ENCODE measurements around the gene ITGB3BP. TPM values are rescaled to one million over a fixed set of nuclear protein-coding genes. Genes with fewer than 3 reads are reported as not detected.
A peak's percentile ranks its signal among the peaks of the same experiment; 100 is the strongest.

Gene ITGB3BP
- polyA plus RNA-seq, 2 of the 4 experiments (the other 2 are of a cell fraction): 31.6 to 45.8 TPM

- peak; percentile 56; the same call in 1 of the 2 replicates for TF ChIP-seq KDM1A (IDR thresholded peaks at IDR 0.05; ENCODE audit: low read depth)
- 0 out of 2 replicates have a peak, but pooled peaks have one; percentile 65 for TF ChIP-seq CHD4 (IDR thresholded peaks at IDR 0.05; ENCODE audit: borderline replicate concordance)
- no peak for TF ChIP-seq ZNF302 (CRISPR knock-in tag; IDR thresholded peaks at IDR 0.05)
- Histone ChIP-seq H3K4me3 (no peak overlapping the region), H3K4me1 (no peaks in the 10 kb centered on the region), H3K9me3 (peaks cover 14% of the 10 kb centered on the region; the same call in 2 of the 3 replicates), H3K4me2 (no peak overlapping the region), H3K27ac (no peak overlapping the region)
- FAIRE-seq (no peak), ATAC-seq (no peak), DNase-seq (ENCODE audit: low read depth in 1 of 2, low spot score in 1 of 2) (no peak)
- WGBS (ENCODE audit: missing lambda C conversion rate): 47% methylated on average over 1 of the region's 1 CpG
- ChIA-PET POLR2A (no interaction called here), CTCF (interaction anchor here (1.0 kb wide), 1 partner anchor 15 kb away, joined by 6 read pairs; no protein-coding TSS in a partner anchor)
These were observed 61.3 kb downstream of the ITGB3BP start for GRCh38 chr1:63461661-63462230.

- no peak for FAIRE-seq
These were observed 64.3 kb downstream of the ITGB3BP start for GRCh38 chr1:63458750-63459149.

GRCh38 chr1:63454269-63454668 is 68.8 kb downstream of the ITGB3BP start:
- no peak overlapping the region for H3K4me2 ChIP-seq
- no peaks in the 10 kb centered on the region for H3K4me1 ChIP-seq
- no peak overlapping the region for H3K27ac ChIP-seq
- no peak overlapping the region for H3K4me3 ChIP-seq
- DNase-seq (ENCODE audit: low read depth in 1 of 2, low spot score in 1 of 2) (peak in 1 of 2 experiments; percentile 11), ATAC-seq (no peak), FAIRE-seq (no peak)
- POLR2A ChIA-PET: no interaction called here
- CTCF ChIA-PET: interaction anchor here (0.6 kb wide), 1 partner anchor 93 kb away, joined by 3 read pairs; no protein-coding TSS in a partner anchor
- no peak for TF ChIP-seq RARB (CRISPR knock-in tag; IDR thresholded peaks at IDR 0.05)
- TF ChIP-seq, protein P1, sequence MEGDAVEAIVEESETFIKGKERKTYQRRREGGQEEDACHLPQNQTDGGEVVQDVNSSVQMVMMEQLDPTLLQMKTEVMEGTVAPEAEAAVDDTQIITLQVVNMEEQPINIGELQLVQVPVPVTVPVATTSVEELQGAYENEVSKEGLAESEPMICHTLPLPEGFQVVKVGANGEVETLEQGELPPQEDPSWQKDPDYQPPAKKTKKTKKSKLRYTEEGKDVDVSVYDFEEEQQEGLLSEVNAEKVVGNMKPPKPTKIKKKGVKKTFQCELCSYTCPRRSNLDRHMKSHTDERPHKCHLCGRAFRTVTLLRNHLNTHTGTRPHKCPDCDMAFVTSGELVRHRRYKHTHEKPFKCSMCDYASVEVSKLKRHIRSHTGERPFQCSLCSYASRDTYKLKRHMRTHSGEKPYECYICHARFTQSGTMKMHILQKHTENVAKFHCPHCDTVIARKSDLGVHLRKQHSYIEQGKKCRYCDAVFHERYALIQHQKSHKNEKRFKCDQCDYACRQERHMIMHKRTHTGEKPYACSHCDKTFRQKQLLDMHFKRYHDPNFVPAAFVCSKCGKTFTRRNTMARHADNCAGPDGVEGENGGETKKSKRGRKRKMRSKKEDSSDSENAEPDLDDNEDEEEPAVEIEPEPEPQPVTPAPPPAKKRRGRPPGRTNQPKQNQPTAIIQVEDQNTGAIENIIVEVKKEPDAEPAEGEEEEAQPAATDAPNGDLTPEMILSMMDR (IDR thresholded peaks at IDR 0.05): peak; percentile 17; the same call in 1 of the 3 replicates
- no peaks in the 10 kb centered on the region for H3K9me3 ChIP-seq

More at GRCh38 chr1:63458750-63459149, 64.3 kb downstream of the ITGB3BP start:
- ChIA-PET CTCF (no interaction called here), POLR2A (interaction anchor here (0.7 kb wide), 1 partner anchor 12 kb away, joined by 3 read pairs; no protein-coding TSS in a partner anchor)
- H3K9me3 ChIP-seq: peaks cover 14% of the 10 kb centered on the region; the same call in 2 of the 3 replicates
- H3K4me2 ChIP-seq: no peak overlapping the region
- TF ChIP-seq, protein P2, sequence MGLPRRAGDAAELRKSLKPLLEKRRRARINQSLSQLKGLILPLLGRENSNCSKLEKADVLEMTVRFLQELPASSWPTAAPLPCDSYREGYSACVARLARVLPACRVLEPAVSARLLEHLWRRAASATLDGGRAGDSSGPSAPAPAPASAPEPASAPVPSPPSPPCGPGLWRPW (IDR thresholded peaks at IDR 0.05): no peak
- TF ChIP-seq JUN (IDR thresholded peaks at IDR 0.05) (no peak), REST (IDR thresholded peaks at IDR 0.05) (no peak), MAFK (IDR thresholded peaks at IDR 0.05; ENCODE audit: partially characterized antibody) (peak; percentile 28), RCOR1 (IDR thresholded peaks at IDR 0.05; ENCODE audit: low read depth, low read length) (no peak), FOSL2 (IDR thresholded peaks at IDR 0.05) (no peak), FOSL2 (CRISPR knock-in tag; IDR thresholded peaks at IDR 0.05) (no peak)
- TF ChIP-seq, protein P3, sequence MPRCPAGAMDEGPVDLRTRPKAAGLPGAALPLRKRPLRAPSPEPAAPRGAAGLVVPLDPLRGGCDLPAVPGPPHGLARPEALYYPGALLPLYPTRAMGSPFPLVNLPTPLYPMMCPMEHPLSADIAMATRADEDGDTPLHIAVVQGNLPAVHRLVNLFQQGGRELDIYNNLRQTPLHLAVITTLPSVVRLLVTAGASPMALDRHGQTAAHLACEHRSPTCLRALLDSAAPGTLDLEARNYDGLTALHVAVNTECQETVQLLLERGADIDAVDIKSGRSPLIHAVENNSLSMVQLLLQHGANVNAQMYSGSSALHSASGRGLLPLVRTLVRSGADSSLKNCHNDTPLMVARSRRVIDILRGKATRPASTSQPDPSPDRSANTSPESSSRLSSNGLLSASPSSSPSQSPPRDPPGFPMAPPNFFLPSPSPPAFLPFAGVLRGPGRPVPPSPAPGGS (IDR thresholded peaks at IDR 0.05): no peak
- TF ChIP-seq, protein P4, sequence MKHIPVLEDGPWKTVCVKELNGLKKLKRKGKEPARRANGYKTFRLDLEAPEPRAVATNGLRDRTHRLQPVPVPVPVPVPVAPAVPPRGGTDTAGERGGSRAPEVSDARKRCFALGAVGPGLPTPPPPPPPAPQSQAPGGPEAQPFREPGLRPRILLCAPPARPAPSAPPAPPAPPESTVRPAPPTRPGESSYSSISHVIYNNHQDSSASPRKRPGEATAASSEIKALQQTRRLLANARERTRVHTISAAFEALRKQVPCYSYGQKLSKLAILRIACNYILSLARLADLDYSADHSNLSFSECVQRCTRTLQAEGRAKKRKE (CRISPR knock-in tag; IDR thresholded peaks at IDR 0.05; ENCODE audit: low read depth): no peak
- DNase-seq (ENCODE audit: low read depth in 1 of 2, low spot score in 1 of 2) (no peak), ATAC-seq (no peak)
- H3K4me1 ChIP-seq: no peaks in the 10 kb centered on the region
- H3K4me3 ChIP-seq: no peak overlapping the region
- no peak overlapping the region for H3K27ac ChIP-seq
